HUES6 (cell line): Measurements from ENCODE around the gene ANGPTL4.
"Not testable (repeated sequence)": the region's sequence is repeated elsewhere in the genome, so short reads cannot be mapped to it uniquely, and the experiment has no call there.

Source experiments
- H3K27ac ChIP-seq: 2 replicates; pipeline ENCODE4 v1.7.0; 2013; ENCODE audit warnings: low read depth, mild to moderate bottlenecking, low read length, inconsistent platforms
- H3K27me3 ChIP-seq: 2 replicates; pipeline ENCODE4 v1.6.1; 2013; ENCODE audit warnings: low read length; ENCODE audit not compliant: control insufficient read depth, insufficient read depth
- H3K36me3 ChIP-seq: 2 replicates; pipeline ENCODE4 v1.6.1; 2013; ENCODE audit warnings: low read length; ENCODE audit not compliant: control insufficient read depth, insufficient read depth
- H3K4me1 ChIP-seq: 2 replicates; pipeline ENCODE4 v1.6.1; 2013; ENCODE audit warnings: low read length; ENCODE audit not compliant: control insufficient read depth, insufficient read depth
- H3K4me3 ChIP-seq: 2 replicates; pipeline ENCODE4 v1.5.1; 2013; ENCODE audit warnings: low read depth, low read length
- H3K9ac ChIP-seq: one replicate; pipeline ENCODE4 v1.6.1; 2013; ENCODE audit warnings: mild to moderate bottlenecking, low read length
- H3K9me3 ChIP-seq: 2 replicates; pipeline ENCODE4 v1.6.1; 2013; ENCODE audit warnings: low read depth, low read length; ENCODE audit not compliant: control insufficient read depth, insufficient read depth

The ANGPTL4 gene

DNA sequence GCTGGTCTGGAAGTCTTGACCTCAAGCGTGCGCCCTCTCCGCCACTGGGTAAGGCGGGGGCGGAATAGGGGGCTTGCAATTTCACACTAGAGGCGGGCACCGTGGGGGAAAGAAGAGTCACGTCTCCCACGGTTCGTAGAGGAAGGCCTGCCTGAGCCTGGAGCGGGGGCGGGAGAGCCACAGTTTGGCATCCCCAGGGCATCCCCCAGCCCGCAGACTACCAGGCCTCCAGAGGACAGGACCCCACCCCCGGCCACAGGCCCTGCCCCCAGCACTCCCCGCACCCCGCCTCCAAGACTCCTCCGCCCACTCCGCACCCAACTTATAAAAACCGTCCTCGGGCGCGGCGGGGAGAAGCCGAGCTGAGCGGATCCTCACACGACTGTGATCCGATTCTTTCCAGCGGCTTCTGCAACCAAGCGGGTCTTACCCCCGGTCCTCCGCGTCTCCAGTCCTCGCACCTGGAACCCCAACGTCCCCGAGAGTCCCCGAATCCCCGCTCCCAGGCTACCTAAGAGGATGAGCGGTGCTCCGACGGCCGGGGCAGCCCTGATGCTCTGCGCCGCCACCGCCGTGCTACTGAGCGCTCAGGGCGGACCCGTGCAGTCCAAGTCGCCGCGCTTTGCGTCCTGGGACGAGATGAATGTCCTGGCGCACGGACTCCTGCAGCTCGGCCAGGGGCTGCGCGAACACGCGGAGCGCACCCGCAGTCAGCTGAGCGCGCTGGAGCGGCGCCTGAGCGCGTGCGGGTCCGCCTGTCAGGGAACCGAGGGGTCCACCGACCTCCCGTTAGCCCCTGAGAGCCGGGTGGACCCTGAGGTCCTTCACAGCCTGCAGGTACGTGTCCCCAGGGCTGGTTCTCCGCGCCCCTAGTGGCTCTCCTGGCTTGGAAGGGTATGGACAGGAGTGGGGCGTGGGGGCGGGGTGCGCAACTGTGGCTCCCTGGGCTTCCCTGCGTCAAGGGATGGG is at the start of gene ANGPTL4:
TSS of gene ANGPTL4 (plus strand) at position 353 of the 969 bp plus-strand sequence. CDS start at position 520, 167 bp downstream.
- Histone ChIP-seq H3K9me3 (no peaks in the 10 kb centered on the region), H3K36me3 (no peaks in the 10 kb centered on the region), H3K27me3 (peaks cover 37% of the 10 kb centered on the region), H3K9ac (peak within 1 kb of the TSS; percentile 64), H3K4me1 (peaks cover 28% of the 10 kb centered on the region), H3K27ac (no peak within 1 kb of the TSS), H3K4me3 (peak within 1 kb of the TSS; percentile 68)

- H3K36me3 ChIP-seq, result peaks cover 58% of the 10 kb centered on the region
- H3K27me3 ChIP-seq, H3K27ac ChIP-seq, H3K4me3 ChIP-seq, H3K9ac ChIP-seq, H3K9me3 ChIP-seq, H3K4me1 ChIP-seq: not testable (repeated sequence)
These were observed 48.8 kb upstream of the ANGPTL4 start for GRCh38 chr19:8314981-8315640.

GRCh38 chr19:8316351-8317125 is 47.4 kb upstream of the ANGPTL4 start:
- peaks cover 11% of the 10 kb centered on the region for H3K4me1 ChIP-seq
- 0 out of 2 replicates have a peak overlapping the region, but pooled peaks have one; percentile 43 for H3K27ac ChIP-seq
- no peaks in the 10 kb centered on the region for H3K9me3 ChIP-seq
- peak overlapping the region; percentile 48 for H3K9ac ChIP-seq
- no peak overlapping the region for H3K4me3 ChIP-seq
- H3K36me3 ChIP-seq, result peaks cover 46% of the 10 kb centered on the region
- no peaks in the 10 kb centered on the region for H3K27me3 ChIP-seq

DNA sequence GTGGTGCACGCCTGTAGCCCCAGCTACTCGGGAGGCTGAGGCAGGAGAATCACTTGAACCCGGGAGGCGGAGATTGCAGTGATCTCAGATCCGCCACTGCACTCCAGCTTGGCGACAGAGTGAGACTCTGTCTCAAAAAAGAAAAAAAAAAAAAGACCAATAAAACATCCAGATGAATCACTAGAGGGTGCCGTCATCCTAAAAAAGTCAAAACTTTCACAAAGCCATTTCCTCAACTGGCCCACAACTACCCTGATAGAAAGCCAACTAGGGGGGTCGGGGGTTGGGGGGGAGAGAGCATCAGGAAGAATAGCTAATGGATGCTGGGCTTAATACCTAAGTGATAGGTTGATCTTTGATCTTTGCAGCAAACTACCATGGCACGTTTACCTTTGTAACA is 45.1 kb upstream of the ANGPTL4 start:
- H3K27me3 ChIP-seq, H3K27ac ChIP-seq, H3K9ac ChIP-seq, H3K4me3 ChIP-seq, H3K9me3 ChIP-seq: not testable (repeated sequence)
- peaks cover 48% of the 10 kb centered on the region for H3K36me3 ChIP-seq
- peaks cover 17% of the 10 kb centered on the region for H3K4me1 ChIP-seq

GRCh38 chr19:8319807-8320520 is 44.0 kb upstream of the ANGPTL4 start:
- peaks cover 41% of the 10 kb centered on the region for H3K36me3 ChIP-seq
- H3K4me1 ChIP-seq, result peaks cover 17% of the 10 kb centered on the region
- H3K9ac ChIP-seq, result peak overlapping the region; percentile 90
- peak overlapping the region; percentile 94 for H3K27ac ChIP-seq
- peak overlapping the region; percentile 84 for H3K4me3 ChIP-seq
- H3K27me3 ChIP-seq, result no peaks in the 10 kb centered on the region
- H3K9me3 ChIP-seq, result no peaks in the 10 kb centered on the region

DNA sequence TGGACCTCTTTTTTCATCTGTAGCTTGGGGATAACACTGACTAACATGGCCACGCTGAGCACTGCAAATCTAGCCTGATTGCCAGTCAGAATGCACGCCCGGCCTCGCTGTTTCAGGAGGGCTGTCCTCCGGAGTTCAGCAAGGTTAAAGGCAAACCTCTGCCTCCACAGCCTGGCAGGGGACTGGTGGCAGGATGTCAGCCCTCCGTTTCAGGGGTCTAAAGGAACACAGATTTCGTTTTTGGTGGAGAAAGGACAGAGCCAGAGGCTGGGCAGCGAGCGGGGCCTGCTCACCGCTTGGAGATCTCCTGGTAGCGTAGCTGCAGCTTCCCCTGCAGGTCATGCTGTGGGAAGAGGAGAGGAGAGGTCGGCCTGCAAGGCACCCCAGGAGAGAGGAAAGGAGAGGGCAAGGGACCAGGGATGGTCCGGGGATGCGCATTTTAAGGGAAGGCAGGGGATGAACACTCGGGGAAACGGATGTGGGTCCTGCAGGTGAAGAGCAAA is 43.3 kb upstream of the ANGPTL4 start:
- Histone ChIP-seq H3K9ac (peak overlapping the region; percentile 90), H3K4me3 (peak overlapping the region; percentile 84), H3K27me3 (no peaks in the 10 kb centered on the region), H3K27ac (peak overlapping the region; percentile 94), H3K9me3 (no peaks in the 10 kb centered on the region), H3K4me1 (peaks cover 17% of the 10 kb centered on the region), H3K36me3 (peaks cover 34% of the 10 kb centered on the region)

DNA sequence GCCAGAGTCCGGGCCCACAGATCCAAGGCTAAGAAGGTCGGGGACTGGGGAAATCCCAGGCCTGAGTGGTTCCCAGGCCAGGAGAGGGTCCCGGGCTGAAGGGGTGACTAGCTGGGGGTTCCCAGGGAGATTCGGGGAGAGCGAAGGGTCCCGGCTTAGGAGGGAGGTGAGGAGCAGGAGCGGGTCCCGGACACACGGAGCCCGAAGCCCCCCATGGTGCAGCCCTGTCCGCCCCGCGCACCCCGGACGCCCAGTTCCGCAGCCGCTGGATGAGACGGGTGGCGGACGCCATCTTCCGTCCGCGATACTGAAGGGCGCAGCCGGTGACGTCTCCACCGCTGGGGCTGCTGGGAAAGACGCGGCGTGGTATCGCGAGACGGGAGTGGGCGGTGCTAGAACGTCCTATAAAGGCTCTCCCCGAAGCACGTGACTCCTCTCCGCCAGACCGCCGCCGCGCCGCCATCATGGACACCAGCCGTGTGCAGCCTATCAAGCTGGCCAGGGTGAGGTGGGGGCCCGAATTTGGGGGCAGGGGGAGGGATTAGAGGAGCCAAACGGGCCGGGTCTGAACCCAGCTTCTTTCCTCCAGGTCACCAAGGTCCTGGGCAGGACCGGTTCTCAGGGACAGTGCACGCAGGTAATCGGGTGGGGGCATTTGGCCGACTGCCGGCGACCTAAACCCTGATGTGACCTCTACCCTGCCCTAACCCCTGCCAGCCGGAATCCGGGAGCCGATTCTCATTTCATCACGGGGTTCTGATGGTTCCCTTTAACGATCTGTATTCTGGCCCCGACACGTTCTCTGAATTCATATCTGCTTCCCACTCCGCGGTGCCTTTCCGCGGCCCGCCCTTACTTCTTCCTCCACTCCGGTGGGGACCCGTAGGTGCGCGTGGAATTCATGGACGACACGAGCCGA is 42.6 kb upstream of the ANGPTL4 start, which contains the start of the genes NDUFA7 and RPS28:
TSS of gene NDUFA7 (minus strand) at position 309 of the 919 bp plus-strand sequence. CDS start at position 292, 17 bp downstream.
TSS of gene RPS28 (plus strand) at position 430 of the 919 bp plus-strand sequence. CDS start at position 465, 35 bp downstream.
- peak within 1 kb of the TSS; percentile 90 for H3K9ac ChIP-seq
- peak within 1 kb of the TSS; percentile 94 for H3K27ac ChIP-seq
- H3K4me3 ChIP-seq, result peak within 1 kb of the TSS; percentile 84
- H3K36me3 ChIP-seq, result peaks cover 27% of the 10 kb centered on the region
- H3K4me1 ChIP-seq, result peaks cover 16% of the 10 kb centered on the region
- H3K27me3 ChIP-seq, result no peaks in the 10 kb centered on the region
- no peaks in the 10 kb centered on the region for H3K9me3 ChIP-seq

DNA sequence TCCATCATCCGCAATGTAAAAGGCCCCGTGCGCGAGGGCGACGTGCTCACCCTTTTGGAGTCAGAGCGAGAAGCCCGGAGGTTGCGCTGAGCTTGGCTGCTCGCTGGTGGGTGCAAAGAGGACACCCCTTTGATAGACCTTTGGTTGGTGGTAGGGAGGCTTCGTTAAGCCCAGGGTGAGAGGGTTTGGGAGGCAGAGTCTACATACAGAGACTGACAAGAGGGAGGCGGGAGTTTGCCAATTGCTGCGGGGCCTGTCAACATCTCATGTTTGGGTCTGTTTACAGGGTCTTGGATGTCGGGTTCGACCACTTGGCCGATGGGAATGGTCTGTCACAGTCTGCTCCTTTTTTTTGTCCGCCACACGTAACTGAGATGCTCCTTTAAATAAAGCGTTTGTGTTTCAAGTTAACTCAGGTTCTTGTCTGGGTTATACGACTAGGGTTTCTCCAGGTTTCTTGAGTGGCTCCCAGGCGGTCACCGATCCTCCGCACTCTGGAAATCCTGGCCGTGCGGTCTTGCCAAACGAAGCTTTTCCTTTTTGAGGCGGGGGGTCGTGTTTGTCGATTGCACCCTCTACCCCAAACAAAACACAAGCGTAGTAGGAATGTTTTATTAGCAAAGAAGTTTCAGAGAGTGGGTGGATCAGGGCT is 41.8 kb upstream of the ANGPTL4 start:
- Histone ChIP-seq H3K27me3 (no peaks in the 10 kb centered on the region), H3K27ac (peak overlapping the region; percentile 90), H3K9ac (peak overlapping the region; percentile 90), H3K36me3 (peaks cover 24% of the 10 kb centered on the region), H3K4me1 (peaks cover 9% of the 10 kb centered on the region), H3K4me3 (peak overlapping the region; percentile 84), H3K9me3 (0 out of 2 replicates have a peak, but pooled peaks cover 2% of the 10 kb centered on the region)

GRCh38 chr19:8322638-8322997 is 41.3 kb upstream of the ANGPTL4 start:
- H3K4me3 ChIP-seq, result peak overlapping the region; percentile 84
- 0 out of 2 replicates have a peak, but pooled peaks cover 2% of the 10 kb centered on the region for H3K9me3 ChIP-seq
- no peaks in the 10 kb centered on the region for H3K27me3 ChIP-seq
- peaks cover 24% of the 10 kb centered on the region for H3K36me3 ChIP-seq
- peaks cover 9% of the 10 kb centered on the region for H3K4me1 ChIP-seq
- H3K9ac ChIP-seq, result peak overlapping the region; percentile 90
- H3K27ac ChIP-seq, result no peak overlapping the region
